ENCODE data around the gene GATA5. TPM values are rescaled to one million over a fixed set of nuclear protein-coding genes. Genes with fewer than 3 reads are reported as not detected.

Gene GATA5
- total and polyA plus RNA-seq, 8 donors: 3.1 to 16.4 (median 9.3) TPM; not detected in 1

- Histone ChIP-seq H3K9me3 (no peaks in the 10 kb centered on the region), H3K27ac (no peak overlapping the region), H3K4me3 (no peak overlapping the region), H3K4me1 (peaks cover 0 to 8% (median 4%) of the 10 kb centered on the region in 4 donors), H3K27me3 (peaks cover 0 to 26% (median 11%) of the 10 kb centered on the region in 3 donors), H3K36me3 (no peaks in the 10 kb centered on the region)
- no peak for DNase-seq
- TF ChIP-seq CTCF (IDR thresholded peaks at IDR 0.05) (no peak), POLR2AphosphoS5 (IDR thresholded peaks at IDR 0.05) (no peak), POLR2A (IDR thresholded peaks at IDR 0.05) (no peak), EP300 (IDR thresholded peaks at IDR 0.05) (no peak)
- 34 to 74% (median 53%) methylated on average over 6 of the region's 6 CpGs for WGBS, 5 donors
- intact Hi-C loops (cut with DNase I; ENCODE audit: low total_unique reads): no loop called here
These were observed 32.9 kb upstream of the GATA5 start for GRCh38 chr20:62508641-62509051.

- intact Hi-C loops (cut with DNase I; ENCODE audit: low total_unique reads): no loop called here
- Histone ChIP-seq H3K9me3 (no peaks in the 10 kb centered on the region), H3K27ac (no peak overlapping the region), H3K27me3 (peaks cover 0 to 20% (median 11%) of the 10 kb centered on the region in 3 donors), H3K36me3 (no peaks in the 10 kb centered on the region), H3K4me3 (no peak overlapping the region), H3K4me1 (peaks cover 0 to 8% (median 4%) of the 10 kb centered on the region in 4 donors)
- no peak for TF ChIP-seq CTCF (IDR thresholded peaks at IDR 0.05)
- no peak for TF ChIP-seq EP300 (IDR thresholded peaks at IDR 0.05)
- no peak for TF ChIP-seq POLR2A (IDR thresholded peaks at IDR 0.05)
- TF ChIP-seq POLR2AphosphoS5 (IDR thresholded peaks at IDR 0.05): no peak
- WGBS, 5 donors: 79 to 87% (median 81%) methylated on average over 9 to 22 of the region's 22 CpGs
- no peak for DNase-seq
These were observed 32.3 kb upstream of the GATA5 start for GRCh38 chr20:62507991-62508640.

GRCh38 chr20:62507323-62507722 is 31.5 kb upstream of the GATA5 start:
- H3K27ac ChIP-seq: no peak overlapping the region
- TF ChIP-seq POLR2AphosphoS5 (IDR thresholded peaks at IDR 0.05): no peak
- no peak for TF ChIP-seq EP300 (IDR thresholded peaks at IDR 0.05)
- no peak for TF ChIP-seq POLR2A (IDR thresholded peaks at IDR 0.05)
- TF ChIP-seq CTCF (IDR thresholded peaks at IDR 0.05): no peak
- no peak for DNase-seq
- intact Hi-C loops (cut with DNase I; ENCODE audit: low total_unique reads): no loop called here
- H3K4me1 ChIP-seq: peaks cover 0 to 6% (median under 1%) of the 10 kb centered on the region in 4 donors
- 52 to 78% (median 57%) methylated on average over 1 to 7 of the region's 7 CpGs for WGBS, 5 donors
- H3K4me3 ChIP-seq: no peak overlapping the region
- no peaks in the 10 kb centered on the region for H3K36me3 ChIP-seq
- peaks cover 0 to 12% (median 5%) of the 10 kb centered on the region in 3 donors for H3K27me3 ChIP-seq
- no peaks in the 10 kb centered on the region for H3K9me3 ChIP-seq

- intact Hi-C loops (cut with DNase I; ENCODE audit: low total_unique reads): no loop called here
- H3K9me3 ChIP-seq: no peaks in the 10 kb centered on the region
- peaks cover 0 to 7% (median 0%) of the 10 kb centered on the region in 3 donors for H3K27me3 ChIP-seq
- DNase-seq: no peak
- H3K4me1 ChIP-seq: peaks cover 0 to 3% (median under 1%) of the 10 kb centered on the region in 4 donors
- no peak overlapping the region for H3K27ac ChIP-seq
- WGBS, 5 donors: 93 to 97% (median 95%) methylated on average over 15 to 16 of the region's 16 CpGs
- H3K4me3 ChIP-seq: no peak overlapping the region
- no peak for TF ChIP-seq POLR2AphosphoS5 (IDR thresholded peaks at IDR 0.05)
- TF ChIP-seq EP300 (IDR thresholded peaks at IDR 0.05): no peak
- no peak for TF ChIP-seq POLR2A (IDR thresholded peaks at IDR 0.05)
- no peak for TF ChIP-seq CTCF (IDR thresholded peaks at IDR 0.05)
- H3K36me3 ChIP-seq: no peaks in the 10 kb centered on the region
These were observed 31.0 kb upstream of the GATA5 start for GRCh38 chr20:62506791-62507190.

All from stomach (tissue), 9 donors.